ENCODE data around the gene PANK1.

GRCh38 chr10:89582022-89582421 is 63.0 kb downstream of the PANK1 start:
- TF ChIP-seq, protein P1, sequence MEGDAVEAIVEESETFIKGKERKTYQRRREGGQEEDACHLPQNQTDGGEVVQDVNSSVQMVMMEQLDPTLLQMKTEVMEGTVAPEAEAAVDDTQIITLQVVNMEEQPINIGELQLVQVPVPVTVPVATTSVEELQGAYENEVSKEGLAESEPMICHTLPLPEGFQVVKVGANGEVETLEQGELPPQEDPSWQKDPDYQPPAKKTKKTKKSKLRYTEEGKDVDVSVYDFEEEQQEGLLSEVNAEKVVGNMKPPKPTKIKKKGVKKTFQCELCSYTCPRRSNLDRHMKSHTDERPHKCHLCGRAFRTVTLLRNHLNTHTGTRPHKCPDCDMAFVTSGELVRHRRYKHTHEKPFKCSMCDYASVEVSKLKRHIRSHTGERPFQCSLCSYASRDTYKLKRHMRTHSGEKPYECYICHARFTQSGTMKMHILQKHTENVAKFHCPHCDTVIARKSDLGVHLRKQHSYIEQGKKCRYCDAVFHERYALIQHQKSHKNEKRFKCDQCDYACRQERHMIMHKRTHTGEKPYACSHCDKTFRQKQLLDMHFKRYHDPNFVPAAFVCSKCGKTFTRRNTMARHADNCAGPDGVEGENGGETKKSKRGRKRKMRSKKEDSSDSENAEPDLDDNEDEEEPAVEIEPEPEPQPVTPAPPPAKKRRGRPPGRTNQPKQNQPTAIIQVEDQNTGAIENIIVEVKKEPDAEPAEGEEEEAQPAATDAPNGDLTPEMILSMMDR (IDR thresholded peaks at IDR 0.05; ENCODE audit: poor library complexity), result no peak
- TF ChIP-seq EZH2 (IDR thresholded peaks at IDR 0.05; ENCODE audit: borderline replicate concordance) (no peak), EZH2phosphoT487 (IDR thresholded peaks at IDR 0.05; ENCODE audit: low read depth, severe bottlenecking, unreplicated experiment) (no peak)
